HG03095 (cell line): ENCODE data around the gene UQCRFS1.

Experiments used
- ATAC-seq: cut with Tn5 transposase; IDR thresholded peaks from one replicate; pipeline ENCODE4 v1.9.1; 2021; ENCODE audit warnings: moderate library complexity; ENCODE audit not compliant: unreplicated experiment

The UQCRFS1 gene

DNA sequence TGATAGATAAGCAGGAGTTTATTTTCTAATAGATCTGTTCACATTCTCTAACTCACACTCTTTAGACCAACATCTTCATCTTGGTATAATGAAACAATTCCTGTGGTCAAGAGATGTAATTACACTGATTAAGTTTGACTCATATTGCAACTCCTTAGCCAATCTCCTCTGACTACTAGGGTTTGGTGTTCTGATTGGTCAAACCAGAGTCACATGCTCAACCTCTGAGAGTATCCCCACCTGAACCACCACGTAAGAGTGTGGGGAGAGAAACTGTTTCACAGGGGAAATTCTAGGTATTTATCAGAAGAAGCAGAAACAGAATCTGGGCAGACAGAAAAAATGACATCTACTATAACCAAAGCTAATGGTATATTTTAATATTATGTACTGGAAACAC is 42.4 kb downstream of the UQCRFS1 start:
- no peak for ATAC-seq

DNA sequence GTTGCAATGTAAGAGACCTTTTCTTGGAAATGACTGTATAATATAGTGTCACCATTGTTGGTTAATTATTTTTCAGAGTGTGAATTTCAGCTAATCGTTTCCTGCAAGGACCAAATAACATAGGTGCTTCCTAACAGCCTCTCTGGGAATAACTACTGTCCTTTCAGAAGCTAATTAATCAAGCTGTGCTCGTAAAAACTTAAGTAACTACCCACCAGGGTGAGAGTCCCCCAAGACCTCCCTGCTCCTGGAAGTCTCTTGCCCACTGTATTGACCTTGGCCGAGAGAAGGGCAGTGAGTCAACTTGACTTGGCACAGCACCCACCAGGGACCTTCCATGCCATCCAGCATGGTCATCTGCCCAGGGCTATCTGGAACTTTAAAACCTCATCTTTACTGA is 50.3 kb downstream of the UQCRFS1 start:
- ATAC-seq = no peak

DNA sequence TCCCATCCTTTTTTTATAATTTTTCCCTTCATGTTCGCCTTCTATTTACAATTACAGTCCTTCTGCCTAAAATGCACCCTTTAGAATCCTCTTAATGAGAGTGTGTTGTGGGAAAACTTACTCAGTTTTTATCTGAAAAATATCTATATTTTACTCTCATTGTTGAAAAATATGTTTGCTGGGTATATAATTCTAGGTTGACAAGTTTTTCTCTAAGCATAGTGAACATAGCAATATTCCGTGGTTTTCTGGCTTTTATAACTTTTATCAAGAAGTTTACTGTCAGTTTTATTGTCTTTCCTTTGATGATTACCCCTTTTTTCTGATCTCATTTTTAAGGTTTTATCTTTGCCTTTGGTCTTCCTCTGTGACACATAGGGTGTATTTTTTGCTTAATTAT is 57.3 kb downstream of the UQCRFS1 start:
- no peak for ATAC-seq
